Activated gamma-delta T cell (primary cell): Measurements from ENCODE around the gene EDNRB.
"Not testable (repeated sequence)": the region's sequence is repeated elsewhere in the genome, so short reads cannot be mapped to it uniquely, and the experiment has no call there.

ENCODE experiments used
- DNase-seq: peaks from one replicate; lab custom pipeline; 2025; lab: John Stamatoyannopoulos, UW
- total RNA-seq, 2 donors: gene quantifications; one replicate each; lab custom pipeline; 2026; lab: John Stamatoyannopoulos, UW

Gene EDNRB
- total RNA-seq, result 0 to 0.17 reads per million in 2 donors

GRCh38 chr13:77918391-77919245 lies at the start of gene EDNRB:
Gene EDNRB (minus strand): TSS chr13:77918831. CDS start chr13:77918573, 258 bp downstream.
- no peak for DNase-seq

- DNase-seq, result no peak
Observed at GRCh38 chr13:77966671-77967070, 48.0 kb upstream of the EDNRB start.

- DNase-seq, result no peak
Observed at GRCh38 chr13:77952737-77953136, 34.1 kb upstream of the EDNRB start.

- no peak for DNase-seq
Observed at GRCh38 chr13:77952276-77952675, 33.6 kb upstream of the EDNRB start.

GRCh38 chr13:77946522-77946921 lies 27.9 kb upstream of the EDNRB start:
- no peak for DNase-seq

DNA sequence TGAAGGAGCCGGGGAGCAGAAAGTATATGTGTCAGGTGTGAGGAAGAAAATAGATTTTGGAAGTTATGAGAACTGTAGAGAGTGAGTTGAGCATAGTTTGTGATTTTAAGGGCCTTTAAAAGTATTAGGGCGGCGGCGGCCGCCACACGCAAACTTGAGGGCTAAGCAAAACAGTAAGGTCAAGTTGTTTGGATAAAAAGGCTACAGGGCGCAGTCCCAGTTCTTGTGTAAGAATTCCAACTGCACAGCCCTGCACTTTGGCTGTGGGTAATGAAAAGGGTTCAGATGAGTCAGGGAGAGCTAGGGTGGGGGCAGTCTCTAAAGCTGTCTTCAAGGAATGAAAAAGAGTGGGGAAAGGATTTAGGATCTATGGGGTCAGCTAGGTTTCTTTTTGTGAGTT lies 16.4 kb upstream of the EDNRB start:
- not testable (repeated sequence) for DNase-seq

- no peak for DNase-seq
Observed at GRCh38 chr13:77930430-77930829, 11.8 kb upstream of the EDNRB start.

- DNase-seq, result no peak
Observed at GRCh38 chr13:77928909-77929308, 10.3 kb upstream of the EDNRB start.

DNA sequence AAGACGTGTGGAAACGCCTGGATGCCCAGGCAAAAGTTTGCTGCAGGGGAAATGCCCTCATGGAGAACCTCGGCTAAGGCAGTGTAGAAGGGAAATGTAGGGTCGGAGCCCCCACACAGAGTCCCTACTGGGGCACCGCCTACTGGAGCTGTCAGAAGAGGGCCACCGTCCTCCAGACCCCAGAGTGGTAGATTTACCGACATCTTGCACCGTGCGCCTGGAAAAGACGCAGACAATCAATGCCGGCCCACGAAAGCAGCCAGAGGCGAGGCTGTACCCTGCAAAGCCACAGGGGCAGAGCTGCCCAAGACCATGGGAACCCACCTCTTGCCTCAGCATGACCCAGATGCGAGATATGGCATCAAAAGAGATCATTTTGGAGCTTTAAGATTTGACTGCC lies 7.0 kb upstream of the EDNRB start:
- DNase-seq, result no peak

GRCh38 chr13:77919921-77920294 lies 1.3 kb upstream of the EDNRB start:
- DNase-seq, result no peak

GRCh38 chr13:77919246-77919920 lies 752 bp upstream of the EDNRB start:
- no peak for DNase-seq

DNA sequence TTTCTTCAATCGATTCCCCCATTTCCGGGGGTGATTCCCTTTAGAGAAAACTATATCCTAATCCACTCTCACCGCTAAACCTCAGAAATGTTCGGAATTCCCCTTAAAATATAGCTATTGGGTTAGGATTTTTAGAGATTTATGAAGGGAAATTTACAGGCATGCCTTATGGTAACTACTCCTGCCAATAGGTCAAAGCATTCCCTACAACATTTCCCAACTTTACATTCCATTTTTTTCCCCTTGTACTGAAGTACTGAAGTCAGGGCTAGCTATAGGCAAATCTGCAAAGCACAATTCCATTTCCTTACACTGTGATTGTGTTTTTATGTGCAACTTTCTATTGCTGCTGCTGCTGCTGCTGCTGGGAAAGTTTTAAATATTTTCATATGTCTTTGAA lies 2.1 kb downstream of the EDNRB start:
- DNase-seq, result no peak

- no peak for DNase-seq
Observed at GRCh38 chr13:77915686-77916085, 2.9 kb downstream of the EDNRB start.

DNA sequence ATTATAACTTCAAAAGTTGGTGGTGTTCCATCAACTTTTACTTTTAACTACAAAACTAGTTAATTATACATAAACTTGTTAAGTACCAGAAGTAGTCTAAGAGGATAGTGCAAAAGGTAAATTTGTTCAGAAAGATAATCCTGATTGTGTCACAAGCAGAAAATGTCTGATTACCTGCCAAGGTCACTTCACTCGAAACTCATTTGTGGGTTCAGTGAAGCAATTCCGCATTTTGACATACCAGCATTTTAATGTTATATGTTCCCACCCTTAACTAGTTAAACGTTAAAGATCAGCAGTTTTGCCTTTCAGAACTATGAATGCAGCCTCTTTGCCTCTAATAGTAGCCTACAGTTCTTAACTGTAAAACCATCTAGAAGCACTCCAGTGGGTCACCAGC lies 5.6 kb downstream of the EDNRB start:
- no peak for DNase-seq

DNA sequence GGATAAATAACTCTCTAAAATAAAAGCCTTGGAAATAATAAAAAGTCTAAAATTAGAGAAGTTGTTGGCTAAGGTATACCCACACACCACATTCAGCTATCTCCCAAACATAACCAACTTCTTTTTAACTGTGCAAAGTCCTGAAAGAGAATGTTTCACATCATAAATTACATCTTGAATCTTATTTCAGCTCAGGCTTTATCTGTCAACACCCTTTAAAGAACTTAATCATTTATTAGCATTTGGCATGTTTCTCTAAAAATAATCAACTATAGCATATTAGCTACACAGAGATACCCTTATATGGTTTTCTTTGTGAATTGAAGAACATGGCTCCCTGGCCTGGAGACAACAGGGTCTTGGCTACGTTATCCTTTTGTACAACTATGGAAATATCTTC lies 6.9 kb downstream of the EDNRB start:
- no peak for DNase-seq

GRCh38 chr13:77909827-77910226 lies 8.8 kb downstream of the EDNRB start:
- no peak for DNase-seq

GRCh38 chr13:77908531-77908930 lies 10.1 kb downstream of the EDNRB start:
- DNase-seq, result no peak

GRCh38 chr13:77907666-77908341 lies 10.8 kb downstream of the EDNRB start:
- no peak for DNase-seq

- DNase-seq, result no peak
Observed at GRCh38 chr13:77904031-77904430, 14.6 kb downstream of the EDNRB start.

DNA sequence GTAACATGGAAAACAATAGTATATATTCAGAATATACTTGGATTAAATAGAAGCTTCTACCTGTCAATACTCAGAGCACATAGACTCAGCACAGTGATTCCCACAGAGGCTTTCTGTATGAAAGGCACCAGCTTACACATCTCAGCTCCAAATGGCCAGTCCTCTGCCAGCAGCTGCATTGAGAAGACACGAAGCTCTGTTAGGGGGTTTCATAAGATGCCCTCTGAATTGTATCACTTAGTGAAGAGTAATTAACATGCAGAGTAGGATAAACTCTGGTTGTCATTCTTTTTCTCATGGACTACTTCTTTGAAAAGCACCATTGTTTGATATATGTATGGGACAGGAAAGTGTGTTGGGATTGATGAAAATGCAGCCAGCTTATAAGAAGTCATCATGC lies 15.2 kb downstream of the EDNRB start:
- DNase-seq, result no peak

DNA sequence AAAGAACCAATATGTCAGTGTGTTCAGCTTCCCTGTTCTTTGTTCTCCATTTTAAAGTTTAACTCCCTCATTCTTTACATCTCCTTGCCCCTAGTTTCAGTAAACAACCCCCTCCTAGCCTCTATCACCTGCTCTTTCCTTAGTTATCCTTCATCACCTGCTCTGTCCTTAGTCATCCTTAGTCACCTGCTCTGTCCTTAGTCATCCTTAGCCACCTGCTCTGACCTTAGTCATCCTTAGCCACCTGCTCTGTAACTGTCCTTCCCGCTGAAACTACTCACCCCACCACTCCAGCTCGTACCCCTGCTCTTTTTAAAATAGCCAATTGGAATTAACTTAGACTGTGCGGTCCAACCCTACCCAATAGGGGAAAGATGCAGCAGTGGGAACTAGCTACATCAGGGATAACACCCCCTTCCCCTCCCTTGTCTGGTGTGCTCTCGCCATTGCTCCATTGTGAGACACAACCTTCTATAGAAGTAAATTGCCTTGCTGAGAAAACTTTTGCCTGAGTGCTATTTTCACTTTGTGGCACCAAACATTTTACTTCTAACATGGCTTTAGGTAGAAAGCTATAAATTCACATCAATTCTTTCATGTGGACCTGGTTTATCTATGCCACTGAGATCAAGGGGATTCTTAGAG lies 16.2 kb downstream of the EDNRB start:
- DNase-seq, result no peak

GRCh38 chr13:77898097-77898496 lies 20.5 kb downstream of the EDNRB start:
- no peak for DNase-seq
